ENCODE measurements around the gene ARHGAP29.

The ARHGAP29 gene

GRCh38 chr1:94234615-94235014 is 2.8 kb downstream of the ARHGAP29 start:
- no peak for DNase-seq (ENCODE audit: low spot score)

GRCh38 chr1:94231746-94232145 is 5.6 kb downstream of the ARHGAP29 start:
- DNase-seq (ENCODE audit: low spot score): no peak

- no peak for DNase-seq (ENCODE audit: low spot score)
Measured at GRCh38 chr1:94230920-94231319, 6.5 kb downstream of the ARHGAP29 start.

- DNase-seq (ENCODE audit: low spot score): no peak
Measured at GRCh38 chr1:94228640-94229375, 8.6 kb downstream of the ARHGAP29 start.

- DNase-seq (ENCODE audit: low spot score): no peak
Measured at GRCh38 chr1:94227624-94228023, 9.8 kb downstream of the ARHGAP29 start.

GRCh38 chr1:94225845-94226244 is 11.5 kb downstream of the ARHGAP29 start:
- DNase-seq (ENCODE audit: low spot score): no peak

GRCh38 chr1:94218332-94218731 is 19.1 kb downstream of the ARHGAP29 start:
- DNase-seq (ENCODE audit: low spot score): no peak

- no peak for DNase-seq (ENCODE audit: low spot score)
Measured at GRCh38 chr1:94215955-94216354, 21.4 kb downstream of the ARHGAP29 start.

- no peak for DNase-seq (ENCODE audit: low spot score)
Measured at GRCh38 chr1:94209982-94210381, 27.4 kb downstream of the ARHGAP29 start.

GRCh38 chr1:94209425-94209824 is 28.0 kb downstream of the ARHGAP29 start:
- no peak for DNase-seq (ENCODE audit: low spot score)

GRCh38 chr1:94207695-94208094 is 29.7 kb downstream of the ARHGAP29 start:
- no peak for DNase-seq (ENCODE audit: low spot score)

- DNase-seq (ENCODE audit: low spot score): no peak
Measured at GRCh38 chr1:94205639-94206038, 31.7 kb downstream of the ARHGAP29 start.

GRCh38 chr1:94202241-94202640 is 35.1 kb downstream of the ARHGAP29 start:
- no peak for DNase-seq (ENCODE audit: low spot score)

GRCh38 chr1:94199398-94199797 is 38.0 kb downstream of the ARHGAP29 start:
- DNase-seq (ENCODE audit: low spot score): no peak

- DNase-seq (ENCODE audit: low spot score): no peak
Measured at GRCh38 chr1:94194079-94194865, 43.1 kb downstream of the ARHGAP29 start.

GRCh38 chr1:94193128-94193527 is 44.3 kb downstream of the ARHGAP29 start:
- peak; percentile 3 for DNase-seq (ENCODE audit: low spot score)

GRCh38 chr1:94191216-94191615 is 46.2 kb downstream of the ARHGAP29 start:
- DNase-seq (ENCODE audit: low spot score): no peak

GRCh38 chr1:94186946-94187345 is 50.4 kb downstream of the ARHGAP29 start:
- no peak for DNase-seq (ENCODE audit: low spot score)

GRCh38 chr1:94183197-94183815 is 54.1 kb downstream of the ARHGAP29 start:
- DNase-seq (ENCODE audit: low spot score): no peak

- no peak for DNase-seq (ENCODE audit: low spot score)
Measured at GRCh38 chr1:94182191-94182590, 55.2 kb downstream of the ARHGAP29 start.

GRCh38 chr1:94180650-94181049 is 56.7 kb downstream of the ARHGAP29 start:
- DNase-seq (ENCODE audit: low spot score): no peak

- no peak for DNase-seq (ENCODE audit: low spot score)
Measured at GRCh38 chr1:94178901-94179300, 58.5 kb downstream of the ARHGAP29 start.

- no peak for DNase-seq (ENCODE audit: low spot score)
Measured at GRCh38 chr1:94169126-94169525, 68.3 kb downstream of the ARHGAP29 start.

Data from COLO829 (cell line).